ENCODE results near the gene BAZ2B.

Gene BAZ2B

DNA sequence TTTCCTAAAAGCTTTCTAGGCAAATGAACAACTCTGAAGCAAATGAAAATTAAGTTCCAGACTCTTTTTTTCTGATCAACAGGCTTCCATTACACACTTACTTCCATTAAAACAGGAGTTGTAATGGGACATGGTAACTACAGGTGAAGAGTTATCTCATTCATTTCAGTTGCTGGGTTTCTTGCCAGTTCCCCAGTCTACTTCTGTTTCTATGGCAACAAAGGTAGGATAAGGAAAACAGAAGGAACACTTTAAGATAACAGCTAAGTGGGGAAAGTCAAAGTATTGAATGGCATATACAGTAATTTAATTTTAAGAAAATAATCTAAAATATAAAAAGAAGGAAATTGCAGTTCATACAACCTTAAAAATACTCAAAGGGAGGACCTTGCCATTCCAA is 25.1 kb downstream of the BAZ2B start:
- TF ChIP-seq, protein P1, sequence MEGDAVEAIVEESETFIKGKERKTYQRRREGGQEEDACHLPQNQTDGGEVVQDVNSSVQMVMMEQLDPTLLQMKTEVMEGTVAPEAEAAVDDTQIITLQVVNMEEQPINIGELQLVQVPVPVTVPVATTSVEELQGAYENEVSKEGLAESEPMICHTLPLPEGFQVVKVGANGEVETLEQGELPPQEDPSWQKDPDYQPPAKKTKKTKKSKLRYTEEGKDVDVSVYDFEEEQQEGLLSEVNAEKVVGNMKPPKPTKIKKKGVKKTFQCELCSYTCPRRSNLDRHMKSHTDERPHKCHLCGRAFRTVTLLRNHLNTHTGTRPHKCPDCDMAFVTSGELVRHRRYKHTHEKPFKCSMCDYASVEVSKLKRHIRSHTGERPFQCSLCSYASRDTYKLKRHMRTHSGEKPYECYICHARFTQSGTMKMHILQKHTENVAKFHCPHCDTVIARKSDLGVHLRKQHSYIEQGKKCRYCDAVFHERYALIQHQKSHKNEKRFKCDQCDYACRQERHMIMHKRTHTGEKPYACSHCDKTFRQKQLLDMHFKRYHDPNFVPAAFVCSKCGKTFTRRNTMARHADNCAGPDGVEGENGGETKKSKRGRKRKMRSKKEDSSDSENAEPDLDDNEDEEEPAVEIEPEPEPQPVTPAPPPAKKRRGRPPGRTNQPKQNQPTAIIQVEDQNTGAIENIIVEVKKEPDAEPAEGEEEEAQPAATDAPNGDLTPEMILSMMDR (conservative IDR thresholded peaks at IDR 0.05; ENCODE audit: low read depth), result no peak
- ChIA-PET CTCF (no interaction called here), POLR2A (ENCODE audit: low non-redundant PET) (no interaction called here)
- no peak overlapping the region for H3K27ac ChIP-seq
- no peak for DNase-seq (ENCODE audit: low spot score)

DNA sequence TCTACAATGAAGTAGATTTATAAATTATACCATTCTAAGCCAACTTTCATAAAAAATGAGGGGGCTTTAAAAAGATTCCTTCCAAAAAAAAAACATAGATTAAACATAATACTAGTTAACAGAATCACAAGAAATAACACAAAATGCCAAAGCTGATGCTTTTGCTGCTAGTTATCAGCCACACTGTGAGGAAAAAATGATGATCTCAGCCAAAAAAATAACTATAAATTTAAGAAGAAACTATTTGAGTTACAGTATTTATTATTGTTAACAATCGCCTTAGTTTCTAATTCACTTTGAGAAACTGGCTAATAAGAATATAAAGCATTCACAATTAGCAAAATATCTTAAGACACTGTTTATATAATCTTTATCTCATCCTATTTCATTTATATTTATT is 27.1 kb downstream of the BAZ2B start:
- ChIA-PET CTCF (no interaction called here), POLR2A (ENCODE audit: low non-redundant PET) (no interaction called here)
- no peak for DNase-seq (ENCODE audit: low spot score)
- H3K27ac ChIP-seq, result no peak overlapping the region
- TF ChIP-seq, protein P1 (conservative IDR thresholded peaks at IDR 0.05; ENCODE audit: low read depth), result no peak

DNA sequence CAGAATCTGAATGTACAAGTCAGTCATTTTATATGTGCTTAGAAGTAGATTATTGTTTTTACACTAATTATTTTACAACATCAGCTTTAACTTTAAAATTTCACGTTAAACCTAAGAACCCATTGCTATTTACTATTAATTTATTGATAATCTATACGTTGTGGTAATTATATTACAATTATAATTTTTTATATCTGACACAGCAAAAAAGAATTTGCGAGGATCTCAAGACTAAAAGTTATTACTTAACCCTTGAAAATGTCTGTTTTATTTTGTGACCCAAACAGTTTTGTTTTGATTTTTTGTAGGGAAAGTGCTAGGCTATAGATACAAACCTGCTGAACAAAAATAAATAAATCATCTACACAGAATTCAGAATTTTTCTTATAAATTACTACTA is 30.3 kb downstream of the BAZ2B start:
- TF ChIP-seq, protein P1 (conservative IDR thresholded peaks at IDR 0.05; ENCODE audit: low read depth), result no peak
- DNase-seq (ENCODE audit: low spot score), result no peak
- ChIA-PET CTCF (no interaction called here), POLR2A (ENCODE audit: low non-redundant PET) (no interaction called here)
- H3K27ac ChIP-seq, result no peak overlapping the region

DNA sequence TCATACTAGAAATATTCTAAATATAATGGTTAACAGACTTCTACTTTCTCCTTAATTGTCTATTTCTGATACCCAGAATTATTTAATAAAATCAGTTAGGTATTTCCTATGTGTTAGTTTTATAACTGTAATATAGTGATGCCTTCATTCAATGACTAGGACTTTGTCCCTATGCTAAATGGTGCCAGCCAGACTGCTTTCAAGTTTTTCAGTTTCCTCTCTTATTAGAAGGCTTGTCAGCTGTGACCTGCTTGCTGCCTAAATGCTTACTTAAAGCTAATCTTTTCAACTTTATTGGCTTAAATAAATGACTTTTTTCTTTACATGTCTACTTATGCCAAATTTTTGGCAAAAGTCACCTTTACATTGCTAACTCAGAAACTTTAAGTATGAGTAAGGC is 30.7 kb downstream of the BAZ2B start:
- CTCF ChIA-PET, result no interaction called here
- TF ChIP-seq, protein P1 (conservative IDR thresholded peaks at IDR 0.05; ENCODE audit: low read depth), result no peak
- POLR2A ChIA-PET (ENCODE audit: low non-redundant PET), result no interaction called here
- no peak for DNase-seq (ENCODE audit: low spot score)
- no peak overlapping the region for H3K27ac ChIP-seq

DNA sequence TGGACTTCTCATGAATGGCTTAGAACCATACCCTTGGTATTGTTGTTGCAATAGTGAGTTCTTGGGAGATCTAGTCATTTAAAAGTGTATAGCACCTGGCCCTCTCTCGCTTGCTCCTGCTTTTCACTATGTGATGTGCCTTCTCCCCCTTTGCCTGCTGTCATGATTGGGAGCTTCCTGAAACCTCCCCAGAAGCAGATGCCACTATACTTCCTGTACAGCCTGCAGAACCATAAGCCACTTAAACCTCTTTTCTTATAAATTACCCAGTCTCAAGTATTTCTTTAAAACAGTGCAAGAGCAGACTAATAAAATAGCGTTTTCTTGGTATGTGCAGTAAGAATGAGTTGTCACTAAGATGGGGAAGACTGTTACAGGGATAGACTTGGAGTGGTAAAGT is 31.6 kb downstream of the BAZ2B start:
- ChIA-PET POLR2A (ENCODE audit: low non-redundant PET) (no interaction called here), CTCF (no interaction called here)
- TF ChIP-seq, protein P1 (conservative IDR thresholded peaks at IDR 0.05; ENCODE audit: low read depth), result no peak
- H3K27ac ChIP-seq, result no peak overlapping the region
- no peak for DNase-seq (ENCODE audit: low spot score)

DNA sequence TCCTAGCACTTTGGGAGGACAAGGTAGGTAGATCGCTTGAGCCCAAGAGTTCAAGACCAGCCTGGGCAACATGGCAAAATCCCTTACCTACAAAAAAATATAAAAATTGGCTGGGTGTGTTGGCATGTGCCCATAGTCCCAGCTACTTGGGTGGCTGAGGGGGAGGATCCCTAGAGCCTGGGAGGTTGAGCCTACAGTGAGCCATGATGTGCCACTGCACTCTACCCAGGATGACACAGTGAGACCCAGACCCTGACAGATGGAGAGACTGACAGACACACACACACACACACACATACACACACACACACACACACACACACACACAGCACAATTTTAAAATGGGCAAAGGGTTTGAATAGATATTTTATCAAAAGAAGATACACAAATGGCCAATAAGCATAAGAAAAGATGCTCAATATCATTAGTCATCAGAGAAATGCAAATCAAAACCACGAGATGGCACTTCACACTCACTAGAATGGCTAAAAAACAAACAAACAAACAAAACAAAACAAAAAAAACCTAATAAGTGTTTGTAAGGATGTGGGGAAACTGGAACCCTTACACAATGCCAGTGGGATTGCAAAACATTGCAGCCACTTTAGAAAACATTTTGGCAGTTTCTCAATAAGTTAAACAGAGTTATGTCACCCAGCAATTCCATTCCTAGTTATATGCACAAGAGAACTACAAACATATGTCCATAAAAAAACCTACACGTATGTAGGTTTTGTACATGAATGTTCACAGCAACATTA is 42.3 kb downstream of the BAZ2B start:
- TF ChIP-seq, protein P1 (conservative IDR thresholded peaks at IDR 0.05; ENCODE audit: low read depth), result no peak
- H3K27ac ChIP-seq, result no peak overlapping the region
- DNase-seq (ENCODE audit: low spot score), result no peak
- POLR2A ChIA-PET (ENCODE audit: low non-redundant PET), result no interaction called here
- CTCF ChIA-PET, result no interaction called here
